ENCODE measurements around the gene ZBTB40. TPM values are rescaled to one million over a fixed set of nuclear protein-coding genes. Genes with fewer than 3 reads are reported as not detected.

ZBTB40 gene
- total RNA-seq, 1 experiment from 2014 or later, result 20.4 TPM

DNA sequence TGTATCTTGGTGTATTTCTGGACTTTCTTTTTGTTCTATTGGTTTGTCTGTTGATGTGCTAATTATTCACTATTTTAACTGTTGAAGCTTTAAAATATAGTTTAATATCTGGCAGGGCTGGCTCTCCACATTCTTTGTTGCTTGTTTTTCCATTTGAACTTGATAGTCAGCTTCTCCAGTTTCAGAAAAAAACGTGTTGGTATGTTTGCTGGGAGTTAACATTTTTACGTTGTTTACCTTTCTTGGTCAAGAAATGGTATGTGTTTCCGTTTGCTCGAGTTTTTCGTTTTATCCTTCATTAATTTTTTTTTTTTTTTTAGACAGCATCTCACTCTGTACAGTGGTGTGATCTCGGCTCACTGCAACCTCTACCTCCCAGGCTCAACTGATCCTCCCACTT, 16.9 kb upstream of the ZBTB40 start:
- no peak for DNase-seq
- H3K4me1 Mint-ChIP-seq (ENCODE audit: low read depth, unreplicated experiment), result no peaks in the 10 kb centered on the region
- CTCF ChIA-PET, result interaction anchor here (0.7 kb wide), 1 partner anchor 55 kb away, joined by 3 read pairs; no protein-coding TSS in a partner anchor
- POLR2A ChIA-PET, result no interaction called here
- BruUV-seq (replicated peaks), result no TSS peak
- no peak overlapping the region for H3K4me3 Mint-ChIP-seq (ENCODE audit: unreplicated experiment)
- H3K36me3 Mint-ChIP-seq (ENCODE audit: insufficient read depth, unreplicated experiment), result peaks cover 10% of the 10 kb centered on the region
- Histone ChIP-seq H3K36me3 (ENCODE audit: control insufficient read depth, insufficient read depth, low read length) (no peaks in the 10 kb centered on the region), H3K27me3 (replicated peaks; ENCODE audit: control insufficient read depth, insufficient read depth, low read length) (no peaks in the 10 kb centered on the region), H3K4me3 (ENCODE audit: low read depth, low read length) (no peak overlapping the region), H3K4me1 (peaks cover 3% of the 10 kb centered on the region; the same call in 1 of the 2 replicates), H3K9me3 (peaks cover 9% of the 10 kb centered on the region)
- intact Hi-C loops (cut with micrococcal nuclease; ENCODE audit: unreplicated experiment), result no loop called here
- peaks cover 16% of the 10 kb centered on the region for H3K9me3 Mint-ChIP-seq (ENCODE audit: unreplicated experiment)
- no peaks in the 10 kb centered on the region for H3K27me3 Mint-ChIP-seq (ENCODE audit: insufficient read depth, unreplicated experiment)
- H3K27ac Mint-ChIP-seq (ENCODE audit: unreplicated experiment), result no peak overlapping the region
- TF ChIP-seq, protein P1, sequence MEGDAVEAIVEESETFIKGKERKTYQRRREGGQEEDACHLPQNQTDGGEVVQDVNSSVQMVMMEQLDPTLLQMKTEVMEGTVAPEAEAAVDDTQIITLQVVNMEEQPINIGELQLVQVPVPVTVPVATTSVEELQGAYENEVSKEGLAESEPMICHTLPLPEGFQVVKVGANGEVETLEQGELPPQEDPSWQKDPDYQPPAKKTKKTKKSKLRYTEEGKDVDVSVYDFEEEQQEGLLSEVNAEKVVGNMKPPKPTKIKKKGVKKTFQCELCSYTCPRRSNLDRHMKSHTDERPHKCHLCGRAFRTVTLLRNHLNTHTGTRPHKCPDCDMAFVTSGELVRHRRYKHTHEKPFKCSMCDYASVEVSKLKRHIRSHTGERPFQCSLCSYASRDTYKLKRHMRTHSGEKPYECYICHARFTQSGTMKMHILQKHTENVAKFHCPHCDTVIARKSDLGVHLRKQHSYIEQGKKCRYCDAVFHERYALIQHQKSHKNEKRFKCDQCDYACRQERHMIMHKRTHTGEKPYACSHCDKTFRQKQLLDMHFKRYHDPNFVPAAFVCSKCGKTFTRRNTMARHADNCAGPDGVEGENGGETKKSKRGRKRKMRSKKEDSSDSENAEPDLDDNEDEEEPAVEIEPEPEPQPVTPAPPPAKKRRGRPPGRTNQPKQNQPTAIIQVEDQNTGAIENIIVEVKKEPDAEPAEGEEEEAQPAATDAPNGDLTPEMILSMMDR (IDR thresholded peaks at IDR 0.05; ENCODE audit: insufficient read depth in 1 of 2, low read depth in 1 of 2, low read length in 1 of 2, severe bottlenecking in 1 of 2, unreplicated experiment in 1 of 2), result no peak

DNA sequence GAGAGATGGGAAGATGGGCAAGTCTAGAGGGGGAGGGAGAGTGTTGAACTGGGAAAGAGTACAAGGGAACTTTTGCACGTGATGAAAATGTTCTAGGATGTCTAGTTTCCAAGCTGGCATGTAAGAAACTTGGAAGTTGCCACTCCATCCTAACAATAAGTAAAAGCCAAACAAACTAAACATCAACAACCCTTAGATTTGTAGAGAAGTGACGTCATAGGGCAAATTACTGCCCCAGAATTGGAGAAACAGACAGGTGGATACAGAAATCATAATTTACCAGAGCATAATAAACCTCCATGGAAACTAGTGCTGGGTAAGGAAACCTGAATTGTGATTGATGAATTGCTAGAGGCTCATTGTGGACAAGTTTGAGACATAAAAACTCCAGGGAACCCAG, 14.7 kb upstream of the ZBTB40 start:
- no peak overlapping the region for H3K4me3 ChIP-seq (ENCODE audit: low read depth, low read length)
- no peaks in the 10 kb centered on the region for H3K36me3 ChIP-seq (ENCODE audit: control insufficient read depth, insufficient read depth, low read length)
- TF ChIP-seq, protein P1 (IDR thresholded peaks at IDR 0.05; ENCODE audit: insufficient read depth in 1 of 2, low read depth in 1 of 2, low read length in 1 of 2, severe bottlenecking in 1 of 2, unreplicated experiment in 1 of 2), result no peak
- H3K9me3 Mint-ChIP-seq (ENCODE audit: unreplicated experiment), result peaks cover 22% of the 10 kb centered on the region
- H3K4me3 Mint-ChIP-seq (ENCODE audit: unreplicated experiment), result no peak overlapping the region
- intact Hi-C loops (cut with micrococcal nuclease; ENCODE audit: unreplicated experiment), result no loop called here
- no TSS peak for BruUV-seq (replicated peaks)
- CTCF ChIA-PET, result no interaction called here
- no peaks in the 10 kb centered on the region for H3K27me3 ChIP-seq (replicated peaks; ENCODE audit: control insufficient read depth, insufficient read depth, low read length)
- POLR2A ChIA-PET, result no interaction called here
- H3K27ac Mint-ChIP-seq (ENCODE audit: unreplicated experiment), result no peak overlapping the region
- no peak for DNase-seq
- peaks cover 2% of the 10 kb centered on the region for H3K4me1 Mint-ChIP-seq (ENCODE audit: low read depth, unreplicated experiment)
- H3K36me3 Mint-ChIP-seq (ENCODE audit: insufficient read depth, unreplicated experiment), result peaks cover 10% of the 10 kb centered on the region
- peaks cover 5% of the 10 kb centered on the region for H3K4me1 ChIP-seq
- peaks cover 22% of the 10 kb centered on the region for H3K9me3 ChIP-seq
- H3K27me3 Mint-ChIP-seq (ENCODE audit: insufficient read depth, unreplicated experiment), result no peaks in the 10 kb centered on the region

DNA sequence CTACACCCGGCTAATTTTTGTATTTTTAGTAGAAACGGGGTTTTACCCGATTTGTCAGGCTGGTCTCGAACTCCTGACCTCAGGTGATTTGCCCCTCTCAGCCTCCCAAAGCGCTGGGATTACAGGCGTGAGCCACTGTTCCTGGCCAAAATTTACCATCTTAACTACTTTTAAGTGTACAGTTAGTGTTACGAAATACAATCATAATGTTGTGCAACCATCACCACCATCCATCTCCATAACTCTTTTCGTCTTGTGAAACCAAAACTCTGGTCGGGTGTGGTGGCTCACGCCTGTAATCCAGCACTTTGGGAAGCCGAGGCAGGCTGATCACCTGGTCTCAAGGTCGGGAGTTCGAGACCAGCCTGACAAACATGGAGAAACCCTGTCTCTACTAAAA, 14.1 kb upstream of the ZBTB40 start:
- no peak overlapping the region for H3K4me3 Mint-ChIP-seq (ENCODE audit: unreplicated experiment)
- Histone ChIP-seq H3K36me3 (ENCODE audit: control insufficient read depth, insufficient read depth, low read length) (no peaks in the 10 kb centered on the region), H3K9me3 (peaks cover 22% of the 10 kb centered on the region), H3K4me3 (ENCODE audit: low read depth, low read length) (no peak overlapping the region), H3K4me1 (peaks cover 11% of the 10 kb centered on the region), H3K27me3 (replicated peaks; ENCODE audit: control insufficient read depth, insufficient read depth, low read length) (no peaks in the 10 kb centered on the region)
- no TSS peak for BruUV-seq (replicated peaks)
- peaks cover 22% of the 10 kb centered on the region for H3K9me3 Mint-ChIP-seq (ENCODE audit: unreplicated experiment)
- no peak overlapping the region for H3K27ac Mint-ChIP-seq (ENCODE audit: unreplicated experiment)
- ChIA-PET POLR2A (no interaction called here), CTCF (no interaction called here)
- intact Hi-C loops (cut with micrococcal nuclease; ENCODE audit: unreplicated experiment), result no loop called here
- H3K27me3 Mint-ChIP-seq (ENCODE audit: insufficient read depth, unreplicated experiment), result no peaks in the 10 kb centered on the region
- DNase-seq, result no peak
- TF ChIP-seq, protein P1 (IDR thresholded peaks at IDR 0.05; ENCODE audit: insufficient read depth in 1 of 2, low read depth in 1 of 2, low read length in 1 of 2, severe bottlenecking in 1 of 2, unreplicated experiment in 1 of 2), result no peak
- peaks cover 10% of the 10 kb centered on the region for H3K36me3 Mint-ChIP-seq (ENCODE audit: insufficient read depth, unreplicated experiment)
- H3K4me1 Mint-ChIP-seq (ENCODE audit: low read depth, unreplicated experiment), result peaks cover 8% of the 10 kb centered on the region
